RWPE1 (cell line): ENCODE measurements around the gene NUP153.
"Not testable (repeated sequence)": the region's sequence is repeated elsewhere in the genome, so short reads cannot be mapped to it uniquely, and the experiment has no call there.

Experiments used
- CTCF ChIA-PET: fragments of 350-600 bp; sonication (Branson Sonifier 250); formaldehyde crosslinking; extraction: SDS; loops from one replicate; lab custom pipeline; 2021; lab: Yijun Ruan, JAX
- POLR2A ChIA-PET: fragments of 400-600 bp; formaldehyde crosslinking; extraction: SDS; loops from one replicate; lab custom pipeline; 2020; ENCODE audit warnings: antibody characterized with exemption; ENCODE audit not compliant: low non-redundant PET; lab: Yijun Ruan, JAX
- DNase-seq: peaks from one replicate; pipeline ENCODE4 v3.0.0; 2012; ENCODE audit warnings: low spot score
- H3K27ac ChIP-seq: fragments of 450-650 bp; 2 replicates; pipeline ENCODE4 v1.5.1; 2017
- CTCF ChIP-seq: fragments of 450-650 bp; conservative IDR thresholded peaks from 2 replicates; pipeline ENCODE4 v1.5.1; 2017; ENCODE audit warnings: low read depth, mild to moderate bottlenecking

The NUP153 gene

GRCh38 chr6:17737704-17738252 lies 31.1 kb upstream of the NUP153 start:
- ChIA-PET POLR2A (no interaction called here), CTCF (interaction anchor here (0.6 kb wide), 1 partner anchor 11 kb away, joined by 3 read pairs; no protein-coding TSS in a partner anchor)
- no peak for DNase-seq
- TF ChIP-seq CTCF: no peak
- no peak overlapping the region for H3K27ac ChIP-seq

- POLR2A ChIA-PET, DNase-seq, H3K27ac ChIP-seq, CTCF ChIA-PET: not testable (repeated sequence)
Observed at GRCh38 chr6:17735311-17735710, 28.6 kb upstream of the NUP153 start.

GRCh38 chr6:17730078-17730704 lies 23.5 kb upstream of the NUP153 start:
- TF ChIP-seq CTCF: no peak
- H3K27ac ChIP-seq: no peak overlapping the region
- no peak for DNase-seq
- CTCF ChIA-PET: interaction anchor here (0.7 kb wide), 1 partner anchor 567 kb away, joined by 4 read pairs; no protein-coding TSS in a partner anchor
- POLR2A ChIA-PET: no interaction called here

GRCh38 chr6:17729223-17730077 lies 22.7 kb upstream of the NUP153 start:
- TF ChIP-seq CTCF: no peak
- POLR2A ChIA-PET: no interaction called here
- H3K27ac ChIP-seq: no peak overlapping the region
- no peak for DNase-seq
- CTCF ChIA-PET: interaction anchor here (0.7 kb wide), 1 partner anchor 566 kb away, joined by 4 read pairs; no protein-coding TSS in a partner anchor

- TF ChIP-seq CTCF: no peak
- no peak overlapping the region for H3K27ac ChIP-seq
- POLR2A ChIA-PET: no interaction called here
- CTCF ChIA-PET: no interaction called here
- no peak for DNase-seq
Observed at GRCh38 chr6:17728551-17729222, 22.0 kb upstream of the NUP153 start.

GRCh38 chr6:17725083-17725482 lies 18.4 kb upstream of the NUP153 start:
- no peak for DNase-seq
- POLR2A ChIA-PET: no interaction called here
- no peak for TF ChIP-seq CTCF
- no peak overlapping the region for H3K27ac ChIP-seq
- CTCF ChIA-PET: interaction anchor here (0.6 kb wide), 1 partner anchor 75 kb away, joined by 4 read pairs; no protein-coding TSS in a partner anchor
